NCI-H1105 (cell line): ENCODE results near the gene FDXR.
"Not testable (repeated sequence)": the region's sequence is repeated elsewhere in the genome, so short reads cannot be mapped to it uniquely, and the experiment has no call there.

Experiments used
- DNase-seq: peaks from one replicate; lab custom pipeline; 2025; lab: John Stamatoyannopoulos, UW

Gene FDXR, protein sequence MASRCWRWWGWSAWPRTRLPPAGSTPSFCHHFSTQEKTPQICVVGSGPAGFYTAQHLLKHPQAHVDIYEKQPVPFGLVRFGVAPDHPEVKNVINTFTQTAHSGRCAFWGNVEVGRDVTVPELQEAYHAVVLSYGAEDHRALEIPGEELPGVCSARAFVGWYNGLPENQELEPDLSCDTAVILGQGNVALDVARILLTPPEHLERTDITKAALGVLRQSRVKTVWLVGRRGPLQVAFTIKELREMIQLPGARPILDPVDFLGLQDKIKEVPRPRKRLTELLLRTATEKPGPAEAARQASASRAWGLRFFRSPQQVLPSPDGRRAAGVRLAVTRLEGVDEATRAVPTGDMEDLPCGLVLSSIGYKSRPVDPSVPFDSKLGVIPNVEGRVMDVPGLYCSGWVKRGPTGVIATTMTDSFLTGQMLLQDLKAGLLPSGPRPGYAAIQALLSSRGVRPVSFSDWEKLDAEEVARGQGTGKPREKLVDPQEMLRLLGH

DNA sequence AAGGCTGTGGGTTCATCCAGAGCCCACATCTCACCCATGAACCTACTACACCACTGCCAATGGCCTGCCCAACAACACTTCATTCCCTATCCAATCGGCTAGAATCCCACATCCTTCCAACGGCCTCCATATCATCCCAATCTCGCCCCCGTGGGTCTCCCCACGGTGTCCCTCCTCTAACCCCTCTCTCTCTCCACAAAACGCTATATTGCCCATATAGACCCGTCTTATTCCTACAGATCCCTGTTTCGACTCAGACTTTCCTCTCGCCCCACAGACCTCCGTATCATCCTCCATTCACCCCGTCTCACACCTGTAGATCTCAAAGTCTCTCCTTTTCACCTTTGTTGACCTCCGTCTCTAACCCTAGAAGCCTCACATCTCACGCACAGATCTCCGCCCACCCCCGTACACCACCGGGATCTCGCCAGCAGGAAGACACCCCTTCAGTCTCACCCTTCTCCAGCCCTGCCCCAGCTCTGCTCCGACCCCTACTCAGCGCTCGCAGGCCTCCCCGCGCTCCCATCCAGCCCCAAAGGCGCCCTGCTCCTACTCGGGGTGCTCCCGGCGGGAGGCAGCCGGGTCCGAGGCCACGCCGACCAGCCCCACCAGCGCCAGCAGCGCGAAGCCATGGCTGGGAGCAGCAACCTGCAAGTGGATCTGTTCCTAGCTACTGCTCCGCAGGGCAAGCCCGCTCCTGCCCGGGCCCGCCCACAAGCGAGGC, at the start of gene FDXR:
FDXR (minus strand) TSS at position 682 of the 724 bp plus-strand sequence; CDS start at position 632, 50 bp downstream.
- no peak for DNase-seq

DNA sequence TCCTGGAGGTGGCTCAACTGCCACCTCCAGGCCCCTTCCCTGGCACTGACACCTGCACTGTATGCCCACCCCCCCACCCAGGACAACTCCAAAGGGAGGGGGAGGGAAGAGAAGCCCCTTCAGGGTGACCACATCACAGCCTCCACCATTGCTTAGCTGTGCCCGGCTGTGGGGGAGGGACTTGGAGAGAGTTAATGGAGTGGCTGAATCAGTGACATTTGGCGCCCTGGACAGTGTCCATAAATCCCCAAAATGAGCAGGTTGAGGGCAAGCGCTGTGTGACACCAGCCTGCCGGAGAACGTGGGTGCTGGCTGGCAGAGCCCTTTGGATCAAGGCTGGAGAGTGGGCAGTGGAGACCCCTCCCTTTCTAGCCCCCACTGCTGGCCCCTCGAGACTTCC, 49.4 kb upstream of the FDXR start:
- DNase-seq: no peak

DNA sequence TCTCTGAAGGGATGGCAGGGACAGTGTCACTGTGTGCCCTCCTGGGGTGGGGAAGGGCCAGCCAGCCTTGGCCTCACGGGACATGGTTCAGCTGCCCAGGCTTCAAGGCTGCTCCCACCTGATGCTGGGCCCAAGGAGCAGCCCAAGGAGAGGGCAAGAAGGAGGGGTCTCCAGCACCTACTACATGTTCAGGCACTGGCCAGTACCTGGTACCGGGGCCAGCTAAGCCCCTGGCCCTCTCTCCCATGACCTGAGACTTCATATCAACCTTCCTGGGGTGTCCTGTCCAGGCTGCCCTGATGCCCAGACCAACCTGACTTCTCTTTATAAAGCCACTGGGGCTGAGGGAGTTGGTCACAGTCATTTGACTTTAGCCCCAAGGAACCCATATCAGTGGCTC, 49.0 kb upstream of the FDXR start:
- DNase-seq: no peak

DNA sequence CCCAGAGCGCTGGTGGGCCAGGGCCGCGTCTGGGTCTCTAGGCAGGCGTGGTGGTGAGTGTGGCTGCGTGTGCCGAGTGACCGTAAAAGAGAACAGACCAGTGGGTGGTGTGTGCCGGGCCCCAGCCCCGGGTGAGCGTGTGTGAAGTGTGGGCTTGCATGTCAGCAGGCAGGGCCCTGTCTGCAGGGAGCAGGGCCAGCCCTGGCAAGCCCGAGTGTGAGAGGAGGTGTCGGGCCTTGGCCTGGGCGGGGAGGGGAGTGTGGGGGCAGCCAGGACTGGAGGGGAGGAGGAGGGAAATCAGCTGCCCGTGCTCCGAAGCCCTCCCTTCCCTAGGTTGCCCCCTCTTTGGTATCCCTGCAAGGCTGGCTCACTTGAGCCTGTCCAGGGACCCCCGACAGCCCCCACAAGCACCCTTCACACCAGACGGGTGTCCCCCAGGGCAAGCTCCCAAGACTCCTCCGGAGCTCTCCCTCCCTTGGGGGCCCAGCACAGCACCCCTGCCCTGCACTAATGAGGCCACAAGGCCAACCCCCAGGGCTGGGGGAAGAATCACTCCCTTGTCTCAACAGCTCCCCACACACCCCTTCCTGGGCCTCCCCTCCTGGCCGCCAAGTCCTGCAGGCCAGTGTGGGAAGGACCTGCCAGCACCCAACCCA, 48.4 kb upstream of the FDXR start:
- no peak for DNase-seq

DNA sequence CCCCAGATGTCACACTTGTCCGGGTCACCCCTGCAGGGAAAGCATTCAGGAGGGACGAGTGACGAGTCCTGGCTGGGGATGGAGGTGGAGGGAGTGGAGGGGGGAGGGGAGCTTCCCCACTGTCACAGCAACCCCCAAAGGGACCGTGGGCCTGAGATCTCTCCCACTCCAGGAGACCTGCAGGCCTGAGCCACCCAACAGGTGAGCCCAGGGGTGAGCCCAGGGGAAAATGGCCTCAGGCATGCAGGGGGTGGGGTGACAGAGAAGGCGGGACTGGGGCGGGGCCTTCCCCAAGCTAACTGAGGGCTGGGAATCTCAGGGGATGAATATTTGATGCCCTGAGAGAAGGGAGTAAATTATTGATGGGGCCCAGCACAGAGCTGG, 47.8 kb upstream of the FDXR start:
- no peak for DNase-seq

DNA sequence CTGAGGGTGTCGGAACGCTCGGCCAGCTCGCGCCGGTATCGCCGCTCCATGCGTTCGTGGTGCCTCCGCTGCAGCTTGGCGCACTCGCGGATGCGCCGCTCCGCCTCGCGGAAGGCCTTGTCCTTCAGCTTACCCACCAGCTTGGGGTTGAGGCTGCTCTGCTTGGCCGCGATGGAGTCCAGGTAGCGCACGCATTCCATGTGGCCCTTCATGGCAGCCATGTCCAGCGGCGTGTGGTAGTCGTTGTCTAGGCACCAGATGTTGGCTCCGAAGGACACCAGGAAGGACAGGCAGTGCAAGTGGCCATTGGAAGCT, 47.5 kb upstream of the FDXR start:
- DNase-seq: no peak

DNA sequence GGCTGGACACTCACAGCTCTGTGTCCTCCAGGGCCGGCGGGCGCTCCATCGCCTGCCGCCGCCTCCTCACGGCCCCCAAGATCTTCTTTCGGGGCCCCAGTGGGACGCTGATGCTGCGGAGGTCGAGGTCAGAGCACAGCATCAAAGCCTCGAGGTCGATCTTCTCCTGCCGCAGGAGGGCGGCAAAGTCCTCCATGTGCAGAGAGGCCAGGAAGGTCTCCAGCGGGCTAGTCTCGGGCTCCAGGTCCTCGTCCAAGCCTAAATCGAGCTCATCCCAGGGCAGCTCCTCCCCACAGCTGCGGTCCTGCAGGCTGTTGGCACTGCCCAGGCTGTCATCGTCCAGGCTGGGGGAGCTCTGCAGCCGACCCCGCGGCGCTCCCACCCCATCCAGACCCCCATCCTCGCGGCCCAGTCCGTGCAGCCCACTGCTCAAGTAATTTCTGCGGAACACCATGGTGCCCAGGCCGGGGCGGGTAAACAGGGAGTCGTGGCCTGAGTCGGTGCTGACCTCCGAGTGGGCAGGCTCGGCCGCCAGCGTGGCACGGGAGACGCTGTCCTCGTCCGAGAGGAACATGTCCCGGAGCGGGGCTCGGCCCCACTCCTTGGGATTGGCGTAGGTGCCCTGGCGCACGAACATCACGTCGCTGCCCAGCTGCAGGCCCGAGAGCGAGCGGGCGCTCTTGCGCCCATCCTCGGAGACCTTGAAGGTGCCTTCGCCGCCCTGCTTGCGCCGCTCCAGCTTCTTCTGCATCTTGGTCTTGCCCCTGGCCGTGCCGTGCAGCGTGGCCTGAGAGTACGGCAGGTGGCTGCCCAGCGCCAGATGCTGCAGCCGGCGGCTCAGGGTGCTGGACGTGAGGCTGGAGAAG, 46.9 kb upstream of the FDXR start:
- no peak for DNase-seq

DNA sequence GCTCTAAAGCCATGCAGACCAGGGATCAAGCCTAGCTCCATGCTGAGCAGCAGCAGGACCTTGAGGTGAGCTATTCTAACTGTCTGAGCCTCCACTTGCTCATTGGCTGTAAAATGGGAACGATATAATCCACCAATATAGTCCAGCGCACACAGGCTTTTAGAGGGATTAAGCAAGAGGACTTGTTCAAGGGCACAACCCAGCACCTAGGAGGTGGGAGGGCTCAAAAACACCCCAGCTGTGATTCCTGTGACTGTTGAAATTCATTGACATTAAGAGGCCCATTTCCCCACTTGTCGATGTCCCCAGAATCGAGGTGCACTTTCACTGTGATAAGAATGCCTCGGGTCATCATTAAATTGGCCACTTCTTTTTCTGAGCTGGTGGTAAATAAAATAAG, 46.1 kb upstream of the FDXR start:
- DNase-seq: no peak

DNA sequence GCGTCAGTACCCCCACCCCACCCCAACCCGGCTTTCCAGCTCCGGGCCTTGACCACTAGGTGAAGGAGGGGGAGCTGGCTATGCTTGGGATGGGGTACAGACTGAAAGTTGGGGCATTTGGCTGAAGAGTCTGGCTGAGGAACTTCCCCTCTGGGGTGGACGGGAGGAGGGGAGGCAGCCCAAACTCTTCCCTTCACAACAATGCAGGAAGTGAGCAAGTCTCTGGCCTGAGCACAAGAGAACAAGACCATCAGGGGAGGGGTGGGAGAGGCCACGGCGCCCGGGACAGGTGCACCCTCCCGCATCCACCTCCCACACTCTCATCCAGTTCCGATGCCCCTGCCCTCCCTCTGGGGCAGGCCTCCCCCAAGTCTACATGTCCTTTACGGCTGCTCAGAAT, 44.6 kb upstream of the FDXR start:
- no peak for DNase-seq

DNA sequence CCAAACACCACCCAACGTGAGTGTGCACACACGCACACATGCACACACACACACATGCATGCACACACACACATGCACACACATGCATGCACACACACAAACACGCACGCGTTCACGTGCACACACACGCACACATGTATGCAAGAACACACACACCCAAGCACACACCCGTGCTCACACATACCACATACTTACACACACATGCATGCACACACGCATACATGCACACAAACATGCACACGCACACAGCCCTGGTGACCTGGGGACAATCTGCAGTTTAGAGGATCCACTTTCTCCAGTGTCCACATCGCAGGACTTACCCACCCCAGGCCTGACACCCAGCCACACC, 44.0 kb upstream of the FDXR start:
- DNase-seq: no peak

DNA sequence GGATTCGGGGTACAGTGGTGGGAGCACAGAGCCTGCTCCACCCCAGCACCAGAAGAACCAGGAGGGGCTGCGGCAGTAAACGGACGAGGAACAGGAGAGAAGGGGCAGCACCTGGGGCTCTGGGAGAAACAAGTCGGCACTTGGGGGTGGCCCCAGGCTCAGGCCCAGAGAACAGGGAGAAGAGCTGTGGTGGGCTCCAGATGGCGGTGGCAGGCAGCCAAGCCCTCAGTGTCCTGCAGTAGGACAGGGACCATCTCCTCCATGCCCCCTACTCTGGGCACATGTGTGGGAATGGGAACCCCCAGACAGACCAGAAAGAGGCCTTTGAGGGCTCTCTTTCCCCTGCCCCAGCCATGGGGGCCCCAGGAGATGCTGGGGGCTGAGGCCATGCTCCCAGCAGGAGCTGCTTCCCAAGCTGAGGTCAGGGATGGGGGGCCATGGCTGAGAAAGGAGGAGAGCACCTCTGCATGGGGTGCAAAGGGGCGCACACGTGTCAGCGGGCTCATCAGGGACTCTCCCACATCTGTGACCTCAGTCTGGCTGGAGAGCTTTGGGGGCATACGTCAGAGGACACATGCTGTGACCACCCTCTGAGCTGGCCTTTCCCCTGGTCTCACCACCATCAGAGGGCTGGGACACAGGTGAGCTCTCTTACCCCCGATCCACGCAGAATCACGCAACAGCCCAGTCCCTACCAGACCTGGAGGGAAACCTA, 43.5 kb upstream of the FDXR start:
- no peak for DNase-seq

DNA sequence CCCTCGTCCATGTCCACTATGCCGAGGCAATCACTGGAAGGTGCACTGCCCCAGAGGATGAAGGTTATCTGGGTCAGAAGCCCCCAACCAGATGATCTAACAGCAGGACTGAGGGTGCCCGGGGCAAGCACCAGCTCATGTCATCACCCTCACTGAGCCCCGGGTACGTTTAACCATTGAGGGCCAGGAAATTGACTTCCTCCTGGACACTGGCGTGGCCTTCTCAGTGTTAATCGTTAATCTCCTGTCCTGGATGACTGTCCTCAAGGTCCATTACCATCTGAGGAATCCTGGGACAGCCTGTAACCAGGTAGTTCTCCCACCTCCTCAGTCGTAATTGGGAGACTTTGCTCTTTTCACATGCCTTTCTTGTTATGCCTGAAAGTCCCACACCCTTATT, 38.6 kb upstream of the FDXR start:
- not testable (repeated sequence) for DNase-seq

DNA sequence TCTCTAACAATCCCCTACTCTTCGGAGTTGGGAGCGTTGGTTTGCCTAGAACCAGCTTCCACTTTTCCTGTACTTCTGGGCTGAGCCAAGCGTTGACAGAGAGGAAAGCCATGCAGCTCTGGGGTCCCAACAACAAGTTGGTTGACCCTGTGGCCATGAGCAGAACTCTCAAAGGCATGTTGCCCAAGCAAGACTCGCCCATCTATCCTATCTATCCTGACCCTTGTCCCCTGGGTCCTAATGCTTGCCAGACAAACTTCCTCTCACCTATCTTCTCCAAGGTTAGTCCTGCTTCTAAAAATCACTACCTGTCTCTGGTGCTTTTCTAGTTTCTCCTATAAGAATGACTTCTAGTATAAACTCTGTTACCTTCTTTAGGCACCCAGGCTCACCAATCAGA, 36.3 kb upstream of the FDXR start:
- DNase-seq: not testable (repeated sequence)

DNA sequence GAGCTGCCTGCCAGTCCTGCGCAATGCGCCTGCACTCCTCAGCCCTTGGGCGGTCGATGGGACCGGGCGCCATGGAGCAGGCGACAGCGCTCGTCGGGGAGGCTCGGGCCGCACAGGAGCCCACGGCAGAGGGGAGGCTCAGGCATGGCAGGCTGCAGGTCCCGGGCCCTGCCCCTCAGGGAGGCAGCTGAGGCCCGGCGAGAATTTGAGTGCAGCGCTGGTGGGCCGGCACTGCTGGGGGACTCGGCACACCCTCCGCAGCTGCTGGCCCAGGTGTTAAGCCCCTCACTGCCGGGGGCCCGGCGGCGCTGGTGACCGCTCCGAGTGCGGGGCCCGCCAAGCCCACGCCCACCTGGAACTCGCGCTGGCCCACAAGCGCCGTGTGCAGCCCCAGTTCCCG, 34.2 kb upstream of the FDXR start:
- no peak for DNase-seq

DNA sequence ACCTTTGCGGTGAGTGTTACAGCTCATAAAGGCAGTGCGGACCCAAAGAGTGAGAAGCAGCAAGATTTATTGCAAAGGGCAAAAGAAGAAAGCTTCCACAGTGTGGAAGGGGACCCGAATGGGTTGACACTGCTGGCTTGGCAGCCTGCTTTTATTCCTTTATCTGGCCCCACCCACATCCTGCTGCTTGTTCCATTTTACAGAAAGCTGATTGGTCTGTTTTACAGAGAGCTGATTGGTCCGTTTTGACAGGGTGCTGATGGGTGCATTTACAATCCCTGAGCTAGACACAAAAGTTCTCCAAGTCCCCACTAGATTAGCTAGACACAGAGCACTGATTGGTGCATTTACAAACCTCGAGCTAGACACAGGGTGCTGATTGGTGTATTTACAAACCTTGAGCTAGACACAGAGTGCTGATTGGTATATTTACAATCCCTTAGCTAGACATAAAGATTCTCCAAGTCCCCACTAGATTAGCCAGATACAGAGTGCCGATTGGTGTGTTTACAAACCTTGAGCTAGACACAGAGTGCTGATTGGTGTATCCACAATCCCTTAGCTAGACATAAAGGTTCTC, 33.5 kb upstream of the FDXR start:
- not testable (repeated sequence) for DNase-seq

DNA sequence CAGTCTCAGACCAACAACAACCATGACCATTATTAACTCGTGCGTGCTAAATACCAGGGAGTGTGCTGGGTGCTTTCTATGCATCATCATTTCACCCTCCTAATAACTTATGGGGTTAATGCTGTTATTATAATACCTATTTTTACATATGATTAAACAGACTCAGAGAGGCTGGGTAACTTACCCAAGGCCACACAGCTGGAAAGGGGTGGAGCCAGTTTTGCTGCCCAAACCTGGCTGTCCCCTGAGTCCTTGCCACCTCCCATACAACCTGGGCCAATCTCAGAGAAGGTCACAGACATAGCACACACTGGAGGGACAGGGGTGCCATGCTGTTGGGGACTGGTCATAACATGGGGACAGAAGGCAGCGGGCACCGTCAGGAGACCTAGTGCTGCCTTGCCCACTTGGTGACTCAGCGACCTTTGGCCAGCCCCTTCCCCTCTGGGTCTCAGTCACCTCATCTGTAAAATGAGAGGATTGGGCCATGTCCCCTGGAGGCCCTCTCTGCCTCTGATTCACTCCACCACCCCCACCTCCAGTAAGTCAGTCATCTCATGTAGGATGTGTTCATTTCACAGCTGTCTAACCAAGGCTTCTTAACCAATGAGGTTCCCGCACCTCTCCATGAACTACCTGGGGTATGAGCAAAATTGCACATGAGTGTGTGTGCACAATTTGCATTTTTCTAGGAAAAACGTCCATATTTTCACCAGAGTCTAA, 32.1 kb upstream of the FDXR start:
- no peak for DNase-seq

DNA sequence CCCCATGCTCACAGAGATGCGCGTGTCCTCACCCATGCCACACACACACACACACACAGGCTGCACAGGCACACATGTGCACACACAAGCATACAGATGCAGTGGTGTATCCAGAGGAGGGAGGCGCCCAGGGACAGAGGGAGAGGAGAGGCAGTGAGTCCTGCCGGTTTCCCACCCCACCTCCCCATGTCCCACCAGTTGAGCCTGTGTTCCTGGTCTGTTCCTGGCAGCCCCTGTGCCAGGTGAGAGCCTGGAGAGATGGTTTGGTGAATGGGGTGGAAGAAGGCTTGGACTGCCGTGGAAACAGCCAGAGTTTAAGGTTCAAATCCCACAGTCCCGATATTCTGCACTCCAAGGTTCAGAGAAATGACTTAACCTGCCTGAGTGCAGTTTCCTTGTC, 30.9 kb upstream of the FDXR start:
- no peak for DNase-seq

DNA sequence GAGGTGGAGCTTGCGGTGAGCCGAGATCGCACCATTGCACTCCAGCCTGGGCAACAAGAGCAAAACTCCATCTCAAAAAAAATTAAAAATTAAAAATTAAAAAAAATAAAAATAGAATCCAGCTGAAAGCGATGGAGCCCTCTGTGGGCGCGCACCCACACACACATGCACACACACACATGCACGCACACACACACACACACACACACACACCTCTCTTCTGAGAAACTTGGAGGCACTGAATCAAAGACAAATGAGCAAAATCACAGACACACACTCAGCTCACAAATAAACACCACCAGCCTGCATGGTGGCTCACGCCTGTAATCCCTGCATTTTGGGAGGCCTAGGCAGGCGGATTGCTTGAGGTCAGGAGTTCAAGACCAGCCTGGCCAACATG, 30.2 kb upstream of the FDXR start:
- no peak for DNase-seq

DNA sequence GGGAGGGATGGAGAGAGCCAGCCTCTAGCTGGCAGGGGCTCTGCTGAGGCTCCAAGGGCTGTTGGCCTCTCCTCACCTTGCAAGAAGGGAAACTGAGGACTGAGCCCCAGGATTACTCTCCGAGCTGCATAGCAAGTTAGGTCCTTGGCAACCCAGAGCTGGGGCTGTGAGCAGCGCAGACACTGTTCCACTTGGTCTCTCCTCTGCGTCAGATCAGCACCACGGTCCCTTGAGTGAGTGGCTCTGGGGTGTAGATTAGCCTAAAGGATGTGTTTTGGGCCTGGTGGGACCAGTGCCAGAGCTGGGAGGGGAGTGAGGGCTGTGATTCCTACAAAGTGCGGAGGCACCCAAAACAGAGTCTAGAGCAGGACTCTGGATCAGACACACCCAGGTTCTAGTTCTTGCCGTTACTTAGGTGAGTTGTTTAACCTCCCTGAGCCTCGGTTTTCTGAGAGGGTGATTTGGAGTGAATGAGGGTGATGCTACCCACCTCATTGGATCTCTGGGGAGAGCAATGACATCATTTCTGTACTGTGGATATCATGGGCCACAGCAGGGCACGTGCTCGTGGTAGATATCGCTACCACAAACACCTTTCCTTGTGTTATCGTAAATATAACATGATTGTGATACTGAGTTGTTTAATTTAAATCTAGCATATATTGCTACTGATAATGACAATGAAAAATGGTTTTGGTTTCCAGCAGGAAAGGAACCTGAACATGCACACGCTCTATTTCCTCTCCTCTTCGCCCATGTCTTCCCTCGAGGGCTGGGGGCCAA, 28.8 kb upstream of the FDXR start:
- no peak for DNase-seq

DNA sequence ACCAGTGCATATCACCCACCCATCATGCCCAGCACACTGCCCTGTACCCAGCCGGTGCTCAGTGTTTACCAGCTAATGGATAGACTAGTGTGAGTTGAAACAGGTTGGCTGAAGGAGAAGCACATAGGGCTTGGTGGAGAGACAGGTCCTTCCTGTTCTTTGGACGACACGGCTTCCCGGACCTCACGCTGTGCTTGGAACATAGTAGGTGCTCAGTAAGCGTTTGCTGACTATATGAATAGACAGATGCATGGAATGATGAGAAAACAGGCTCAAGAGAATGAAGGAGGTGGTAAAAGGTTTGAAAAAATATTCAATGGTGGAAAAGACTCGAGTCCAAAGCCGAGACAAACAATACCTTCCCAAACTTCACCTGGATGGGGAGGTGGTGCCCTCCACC, 27.4 kb upstream of the FDXR start:
- DNase-seq: no peak
